ENCODE results near the gene TRIM15. TPM values are rescaled to one million over a fixed set of nuclear protein-coding genes. Genes with fewer than 3 reads are reported as not detected.

TRIM15 gene
- total RNA-seq, 1 donor from 2014 or later = not detected

- Histone ChIP-seq H3K4me3 (ENCODE audit: low read depth, low read length) (no peak overlapping the region), H3K36me3 (ENCODE audit: control insufficient read depth, insufficient read depth, low read length) (peaks cover 4% of the 10 kb centered on the region), H3K27me3 (ENCODE audit: control insufficient read depth, insufficient read depth, low read length) (no peaks in the 10 kb centered on the region)
- no peak for DNase-seq (ENCODE audit: low read depth)
- TF ChIP-seq, protein P1, sequence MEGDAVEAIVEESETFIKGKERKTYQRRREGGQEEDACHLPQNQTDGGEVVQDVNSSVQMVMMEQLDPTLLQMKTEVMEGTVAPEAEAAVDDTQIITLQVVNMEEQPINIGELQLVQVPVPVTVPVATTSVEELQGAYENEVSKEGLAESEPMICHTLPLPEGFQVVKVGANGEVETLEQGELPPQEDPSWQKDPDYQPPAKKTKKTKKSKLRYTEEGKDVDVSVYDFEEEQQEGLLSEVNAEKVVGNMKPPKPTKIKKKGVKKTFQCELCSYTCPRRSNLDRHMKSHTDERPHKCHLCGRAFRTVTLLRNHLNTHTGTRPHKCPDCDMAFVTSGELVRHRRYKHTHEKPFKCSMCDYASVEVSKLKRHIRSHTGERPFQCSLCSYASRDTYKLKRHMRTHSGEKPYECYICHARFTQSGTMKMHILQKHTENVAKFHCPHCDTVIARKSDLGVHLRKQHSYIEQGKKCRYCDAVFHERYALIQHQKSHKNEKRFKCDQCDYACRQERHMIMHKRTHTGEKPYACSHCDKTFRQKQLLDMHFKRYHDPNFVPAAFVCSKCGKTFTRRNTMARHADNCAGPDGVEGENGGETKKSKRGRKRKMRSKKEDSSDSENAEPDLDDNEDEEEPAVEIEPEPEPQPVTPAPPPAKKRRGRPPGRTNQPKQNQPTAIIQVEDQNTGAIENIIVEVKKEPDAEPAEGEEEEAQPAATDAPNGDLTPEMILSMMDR (IDR thresholded peaks at IDR 0.05; ENCODE audit: insufficient read depth, low read length, poor library complexity, severe bottlenecking) = no peak
Measured at GRCh38 chr6:30195951-30196350, 32.6 kb downstream of the TRIM15 start.

DNA sequence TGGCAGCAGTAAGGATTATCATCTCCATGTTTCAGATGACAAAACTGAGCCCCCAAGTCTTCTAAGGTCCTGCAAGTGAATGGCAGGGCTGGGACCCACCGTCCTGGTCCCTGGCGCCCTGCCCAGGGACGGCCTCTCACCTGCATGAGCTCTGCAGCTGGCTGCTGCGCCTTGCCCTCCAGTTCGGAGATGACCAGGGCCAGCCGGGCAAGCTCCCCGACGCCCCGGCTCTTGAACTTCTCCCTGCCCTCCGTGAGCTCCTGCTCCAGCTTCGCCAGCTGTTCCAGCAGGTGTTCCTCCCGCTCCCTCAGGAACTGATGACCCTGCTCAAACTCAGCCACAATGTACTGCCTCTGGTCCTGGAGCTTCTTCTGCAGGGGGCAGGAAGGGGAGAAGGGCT is 33.0 kb downstream of the TRIM15 start:
- Histone ChIP-seq H3K27me3 (ENCODE audit: control insufficient read depth, insufficient read depth, low read length) (no peaks in the 10 kb centered on the region), H3K4me3 (ENCODE audit: low read depth, low read length) (no peak overlapping the region), H3K36me3 (ENCODE audit: control insufficient read depth, insufficient read depth, low read length) (peaks cover 4% of the 10 kb centered on the region)
- DNase-seq (ENCODE audit: low read depth) = no peak
- TF ChIP-seq, protein P1 (IDR thresholded peaks at IDR 0.05; ENCODE audit: insufficient read depth, low read length, poor library complexity, severe bottlenecking) = no peak

DNA sequence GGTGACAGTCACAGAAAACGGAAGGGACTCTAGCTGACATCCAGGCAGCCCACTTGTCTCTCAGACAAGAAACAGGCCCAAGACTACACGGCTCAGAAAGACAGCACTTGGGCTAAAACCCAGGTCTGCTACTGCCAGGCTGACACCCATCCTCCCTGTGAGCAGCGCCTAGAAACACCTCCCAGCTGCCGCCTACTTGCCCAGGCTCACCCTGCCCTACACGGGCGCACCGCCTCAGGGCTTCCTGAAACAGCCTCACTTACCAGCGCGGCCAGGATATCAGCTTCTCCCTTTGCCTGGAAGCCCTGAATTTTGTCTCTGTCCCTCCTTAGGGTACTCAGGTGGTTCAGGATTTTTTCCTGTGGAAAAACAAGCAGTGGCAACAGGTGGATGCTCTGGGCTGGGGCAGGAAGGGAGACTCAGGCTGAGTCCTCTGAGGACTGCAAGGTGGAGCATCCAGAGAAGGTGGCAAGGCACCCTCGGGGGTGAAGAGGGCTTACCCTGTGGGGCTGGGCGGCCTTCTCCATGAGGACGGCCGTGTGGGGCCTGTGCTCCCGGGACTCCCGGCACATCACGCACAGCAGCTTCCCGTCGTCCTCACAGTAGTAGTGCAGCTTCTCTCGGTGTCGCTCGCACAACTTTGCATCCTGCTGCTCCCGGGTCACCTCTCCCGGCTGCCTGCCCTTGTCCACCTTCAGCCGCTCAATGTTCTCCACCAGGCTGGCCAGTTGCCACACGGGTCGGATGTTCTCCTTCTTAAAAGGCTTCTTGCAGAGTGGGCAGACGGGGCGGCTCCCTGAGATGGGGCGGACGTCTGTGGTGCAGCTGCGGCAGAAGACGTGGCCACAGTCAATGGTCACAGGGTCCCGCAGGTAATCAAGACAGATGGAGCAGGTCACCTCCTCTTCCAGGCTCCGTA is 35.1 kb downstream of the TRIM15 start:
- Histone ChIP-seq H3K27me3 (ENCODE audit: control insufficient read depth, insufficient read depth, low read length) (no peaks in the 10 kb centered on the region), H3K4me3 (ENCODE audit: low read depth, low read length) (no peak overlapping the region), H3K36me3 (ENCODE audit: control insufficient read depth, insufficient read depth, low read length) (peaks cover 4% of the 10 kb centered on the region)
- no peak for DNase-seq (ENCODE audit: low read depth)
- TF ChIP-seq, protein P1 (IDR thresholded peaks at IDR 0.05; ENCODE audit: insufficient read depth, low read length, poor library complexity, severe bottlenecking) = no peak

DNA sequence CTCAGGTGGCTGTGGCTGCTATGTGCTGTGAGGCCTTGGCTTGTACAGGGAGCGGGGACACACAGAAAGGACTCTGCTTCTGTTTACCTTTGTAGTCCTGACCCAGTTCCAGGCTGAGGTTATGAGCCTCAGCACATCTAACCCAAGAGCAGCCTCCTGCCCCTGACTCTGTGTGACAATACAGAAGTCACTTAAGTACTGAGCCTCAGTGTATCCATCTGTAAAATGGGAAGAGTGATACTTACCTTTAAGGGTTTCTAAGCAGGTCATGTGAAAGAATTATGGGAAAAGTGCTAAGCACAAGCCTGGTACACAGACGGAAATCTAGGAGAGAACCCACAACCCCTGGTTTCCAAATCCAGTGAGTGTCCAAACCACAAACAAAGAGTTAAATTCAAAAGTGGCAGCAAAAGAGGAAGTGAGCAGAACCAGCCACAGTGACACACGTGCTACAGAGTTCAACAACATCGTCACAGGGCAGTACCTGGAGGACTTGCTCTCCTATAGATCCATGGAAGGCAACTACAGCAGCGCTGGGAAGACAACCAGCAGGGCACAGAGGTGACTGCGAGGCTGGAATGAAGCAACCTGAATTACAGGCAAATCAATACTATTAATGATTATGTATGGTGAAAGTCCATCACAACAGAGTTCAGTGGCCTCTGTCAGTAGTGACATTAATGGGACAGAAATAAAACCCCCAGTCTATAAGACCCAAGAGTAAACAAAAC is 37.4 kb downstream of the TRIM15 start:
- Histone ChIP-seq H3K36me3 (ENCODE audit: control insufficient read depth, insufficient read depth, low read length) (peaks cover 4% of the 10 kb centered on the region), H3K4me3 (ENCODE audit: low read depth, low read length) (no peak overlapping the region), H3K27me3 (ENCODE audit: control insufficient read depth, insufficient read depth, low read length) (no peaks in the 10 kb centered on the region)
- no peak for DNase-seq (ENCODE audit: low read depth)
- TF ChIP-seq, protein P1 (IDR thresholded peaks at IDR 0.05; ENCODE audit: insufficient read depth, low read length, poor library complexity, severe bottlenecking) = no peak

GRCh38 chr6:30202366-30202765 is 39.0 kb downstream of the TRIM15 start:
- no peak for DNase-seq (ENCODE audit: low read depth)
- Histone ChIP-seq H3K4me3 (ENCODE audit: low read depth, low read length) (no peak overlapping the region), H3K27me3 (ENCODE audit: control insufficient read depth, insufficient read depth, low read length) (no peaks in the 10 kb centered on the region), H3K36me3 (ENCODE audit: control insufficient read depth, insufficient read depth, low read length) (peaks cover 3% of the 10 kb centered on the region)
- TF ChIP-seq, protein P1 (IDR thresholded peaks at IDR 0.05; ENCODE audit: insufficient read depth, low read length, poor library complexity, severe bottlenecking) = no peak
